Activated CD4-positive, alpha-beta T cell treated with anti-CD3 and anti-CD28 coated beads, Interleukin-2, Interleukin-4, amounts not matched to agents 100 ng/mL and 50 ng/mL, durations not matched to agents 16 hours and 8 hours (primary cell): ENCODE results near the gene CHCHD1.
A peak's percentile ranks its signal among the peaks of the same experiment; 100 is the strongest.
"Not testable (repeated sequence)": the region's sequence is repeated elsewhere in the genome, so short reads cannot be mapped to it uniquely, and the experiment has no call there.

Experiments
- DNase-seq: peaks from one replicate; pipeline ENCODE4 v3.0.0-alpha.2; 2020; ENCODE audit warnings: low spot score

The CHCHD1 gene

DNA sequence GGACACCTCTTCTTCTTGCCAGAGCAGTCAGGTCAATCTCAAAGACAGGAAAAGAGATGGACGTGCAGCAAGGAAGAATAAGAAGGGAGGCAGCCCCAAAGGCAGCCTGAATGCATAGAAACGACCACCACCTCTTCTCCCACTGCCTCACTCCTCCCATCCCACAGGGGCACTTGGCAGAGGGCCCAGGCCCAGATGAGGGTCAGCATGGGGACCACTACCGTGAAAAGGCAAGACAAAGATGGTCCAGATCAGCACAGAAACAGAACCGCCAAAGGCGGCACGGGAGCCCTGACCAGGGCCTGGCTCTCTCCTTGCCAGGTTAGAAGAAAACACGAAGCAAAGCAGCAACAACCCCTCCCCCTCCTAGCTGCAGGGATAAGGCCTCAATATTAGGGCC, 31.5 kb downstream of the CHCHD1 start:
- no peak for DNase-seq

DNA sequence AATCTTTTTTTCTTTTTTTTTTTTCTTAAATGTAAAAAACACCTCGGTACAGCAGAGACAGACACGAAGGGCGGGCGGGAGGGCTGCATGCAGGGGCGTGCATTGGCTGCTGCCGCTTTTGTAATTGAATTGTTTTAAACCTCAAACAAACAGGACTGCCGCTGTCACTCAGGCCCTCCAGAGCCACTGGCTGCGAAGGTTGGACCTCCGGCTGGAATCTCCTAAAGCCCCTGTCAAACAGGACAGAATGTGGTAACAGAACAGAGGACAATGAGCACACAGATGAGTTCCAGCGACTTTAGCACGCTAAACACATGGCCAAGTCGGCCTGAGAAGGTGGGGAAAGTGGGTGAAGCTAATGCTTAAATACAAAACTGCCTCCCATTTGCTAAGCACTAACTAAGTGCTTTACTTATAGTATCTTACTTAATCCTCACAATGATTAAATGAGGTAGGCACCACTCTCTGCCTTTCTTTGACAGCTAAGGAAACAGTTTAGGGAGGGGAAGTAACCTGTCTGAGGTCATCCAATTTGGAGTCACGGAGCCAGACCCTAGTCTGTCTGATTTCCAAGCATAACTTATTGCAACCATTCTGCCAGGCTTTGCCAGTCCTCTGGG, 32.5 kb downstream of the CHCHD1 start:
- DNase-seq: no peak

DNA sequence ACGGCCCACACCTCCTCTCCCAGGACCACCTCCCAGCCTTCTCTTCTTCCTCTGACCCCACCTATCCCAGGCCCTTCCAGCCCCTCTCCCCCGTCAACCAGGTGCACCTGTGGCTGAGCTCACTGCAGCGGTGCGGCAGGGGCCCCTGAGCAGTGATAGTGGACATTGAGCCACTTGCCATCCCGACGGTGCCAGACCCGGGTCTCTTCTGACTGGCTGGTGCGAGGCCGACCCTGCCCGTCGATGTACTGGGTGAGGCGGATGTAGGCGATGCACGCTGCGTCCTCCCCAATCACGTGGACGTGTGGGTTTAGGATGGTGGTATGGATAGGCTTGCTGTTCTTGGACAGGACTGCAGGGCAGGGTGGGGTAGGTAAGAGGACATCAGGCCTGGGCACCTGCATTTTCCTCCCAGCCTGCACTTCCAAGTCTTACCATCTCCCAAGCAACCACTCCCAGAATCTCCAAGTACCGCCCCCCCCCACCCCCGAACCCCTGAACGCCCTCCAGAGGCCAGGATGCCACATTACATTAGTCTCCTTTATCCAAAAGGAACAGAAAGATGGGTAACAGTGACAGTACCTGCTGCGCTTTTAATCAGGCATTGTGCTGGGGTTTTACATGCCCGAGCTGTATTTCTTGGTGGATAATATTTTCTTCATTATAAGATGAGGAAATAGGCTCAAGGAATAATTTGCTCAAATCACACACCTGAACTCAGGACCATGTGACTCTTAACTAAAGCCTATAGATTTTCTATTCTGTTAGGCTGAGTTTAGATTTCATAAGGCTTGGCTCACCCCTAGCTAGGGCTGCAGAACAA, 33.3 kb downstream of the CHCHD1 start:
- DNase-seq: peak; percentile 11

- DNase-seq: no peak
These were observed 33.8 kb downstream of the CHCHD1 start for GRCh38 chr10:73815719-73816030.

DNA sequence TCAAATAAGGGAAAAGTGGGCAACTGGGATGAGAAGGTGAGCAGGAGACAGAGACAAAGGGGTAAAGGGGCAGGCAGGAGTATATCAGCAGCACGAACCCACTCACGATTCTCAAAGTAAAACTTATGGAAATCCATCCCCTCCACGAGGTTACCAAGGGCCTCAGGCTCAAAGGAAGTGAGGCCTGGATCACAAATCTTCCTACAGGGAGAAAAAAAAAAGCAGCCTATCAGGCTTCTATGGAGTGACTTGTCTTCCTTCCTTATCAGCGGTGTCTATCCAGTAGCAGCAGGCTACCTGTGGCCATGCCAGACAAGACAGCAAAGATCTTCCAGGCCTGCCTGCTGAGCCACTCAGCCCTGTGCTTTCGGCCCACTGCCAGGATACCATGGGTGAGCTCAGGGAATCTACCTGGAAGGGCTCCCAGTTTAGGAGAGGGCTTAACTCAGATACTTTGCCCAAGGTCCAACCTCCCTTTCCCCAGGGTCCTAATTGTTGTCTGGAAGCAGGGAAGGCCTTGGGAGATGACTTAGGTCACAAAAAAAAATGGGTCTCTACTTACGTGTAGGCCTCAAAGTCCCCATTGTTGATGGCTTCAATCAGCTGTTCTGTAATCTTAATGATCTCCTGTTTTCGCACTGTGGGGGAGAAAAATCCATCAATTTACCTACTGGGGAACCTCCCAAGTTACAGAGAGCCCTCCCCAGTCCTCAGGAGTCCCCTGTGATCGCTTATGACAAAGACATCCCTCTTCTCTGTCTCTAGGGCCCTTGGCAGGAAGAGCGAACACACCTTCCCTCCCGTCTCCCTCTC, 35.3 kb downstream of the CHCHD1 start:
- DNase-seq: no peak

DNA sequence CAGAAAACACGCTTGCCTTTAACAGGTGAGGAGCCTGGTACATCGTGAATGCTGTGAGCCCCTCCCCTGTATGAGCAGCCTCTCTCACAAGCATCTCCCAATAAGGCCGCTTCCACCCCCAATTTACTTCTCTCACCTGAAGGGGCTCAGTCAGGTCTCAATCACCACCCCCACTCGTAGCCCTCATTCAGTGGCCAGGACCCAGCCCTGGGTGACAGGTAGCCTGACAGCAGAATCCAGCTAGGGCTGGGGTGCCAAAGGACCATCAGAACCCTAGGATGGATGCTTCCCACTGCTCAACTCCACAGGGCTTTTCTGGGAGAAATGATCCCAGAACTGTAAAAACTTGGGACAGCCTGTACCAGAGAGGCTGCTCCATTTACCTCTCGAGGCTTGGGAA, 36.0 kb downstream of the CHCHD1 start:
- DNase-seq: no peak

- DNase-seq: no peak
These were observed 36.6 kb downstream of the CHCHD1 start for GRCh38 chr10:73818402-73818801.

DNA sequence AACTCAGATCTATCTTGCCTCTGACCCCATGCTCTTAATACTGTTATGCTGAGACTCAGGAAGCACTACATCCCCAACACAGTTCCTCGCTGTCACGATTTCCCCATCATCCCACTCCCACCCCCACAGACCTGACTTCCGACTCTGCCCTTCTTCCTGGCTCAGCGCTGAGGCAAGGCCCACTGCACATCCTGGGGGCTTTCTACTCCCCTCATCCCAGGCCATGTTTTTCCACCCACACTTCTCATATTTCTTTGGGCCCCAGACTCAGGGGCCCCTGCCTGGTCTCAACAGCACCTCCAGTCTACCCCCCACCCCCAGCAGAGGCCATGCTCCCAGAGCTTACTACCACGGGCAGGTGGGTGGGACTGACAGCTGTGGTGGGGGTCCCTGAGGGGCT, 37.2 kb downstream of the CHCHD1 start:
- no peak for DNase-seq

DNA sequence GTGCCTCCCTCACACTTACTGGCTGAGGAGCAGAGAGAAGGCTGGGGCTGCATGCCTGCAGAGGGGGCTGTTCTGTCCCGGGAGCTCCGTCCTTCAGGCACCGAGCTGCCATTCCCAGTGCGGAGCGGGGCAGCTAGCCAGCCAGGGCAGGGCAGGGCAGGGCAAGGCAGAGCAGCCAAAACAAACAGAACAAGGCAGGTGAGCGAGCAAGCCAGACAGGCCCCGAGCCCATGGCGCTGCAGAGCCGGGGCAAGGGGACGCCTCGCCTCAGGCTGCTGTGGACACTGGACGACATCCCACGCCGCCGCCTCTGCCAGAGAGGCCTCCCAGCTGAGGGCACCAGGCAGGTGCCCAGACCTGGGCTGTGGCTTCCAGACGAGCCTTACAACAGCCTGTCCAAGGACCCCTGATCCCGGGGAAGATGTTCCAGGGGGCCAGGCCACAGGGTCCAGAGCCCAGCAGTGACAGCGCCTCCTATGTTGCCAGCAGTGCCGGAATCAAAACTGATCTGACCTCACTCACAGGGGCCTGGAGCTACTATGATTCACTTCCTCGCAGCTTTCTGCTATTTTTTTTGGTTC, 37.8 kb downstream of the CHCHD1 start:
- DNase-seq: no peak

DNA sequence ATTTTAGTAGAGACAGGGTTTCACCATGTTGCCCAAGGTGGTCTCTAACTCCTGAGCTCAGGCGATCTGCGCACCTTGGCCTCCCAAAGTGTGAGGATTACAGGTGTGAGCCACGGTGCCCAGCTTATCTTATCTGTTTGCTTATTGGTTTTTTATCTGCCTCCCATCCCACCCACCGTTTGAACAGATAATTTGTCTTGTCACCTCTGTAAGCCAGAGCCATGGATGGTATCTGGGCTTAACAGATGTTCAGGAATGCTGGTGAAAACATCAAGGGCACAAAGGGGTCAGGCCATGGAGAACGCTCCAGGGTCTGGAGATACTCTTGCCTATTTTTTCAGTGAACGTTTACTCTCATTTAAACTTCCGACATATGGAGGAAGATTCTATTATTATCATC, 41.5 kb downstream of the CHCHD1 start:
- DNase-seq: no peak

- no peak for DNase-seq
These were observed 42.4 kb downstream of the CHCHD1 start for GRCh38 chr10:73824146-73824725.

- no peak for DNase-seq
These were observed 45.7 kb downstream of the CHCHD1 start for GRCh38 chr10:73827346-73828089.

DNA sequence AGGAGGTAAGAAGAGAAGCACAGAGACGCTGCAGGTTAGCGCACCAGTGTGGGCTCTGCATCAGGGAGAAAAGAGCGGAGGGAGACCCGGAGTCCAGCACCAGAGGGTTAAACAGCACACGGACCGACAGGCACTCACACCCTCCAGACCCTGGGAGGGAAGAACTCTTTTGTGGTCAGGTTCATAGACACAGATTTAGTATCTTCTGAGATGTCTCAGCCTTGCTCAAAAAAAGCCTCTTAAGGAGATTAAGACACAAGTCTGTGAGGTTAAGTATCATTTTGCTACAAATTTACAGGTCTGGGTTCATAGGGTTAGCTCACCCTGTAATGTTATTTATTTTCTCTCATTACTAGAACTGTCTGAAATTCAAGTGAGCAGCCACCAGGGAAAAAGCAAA, 46.3 kb downstream of the CHCHD1 start:
- DNase-seq: no peak

DNA sequence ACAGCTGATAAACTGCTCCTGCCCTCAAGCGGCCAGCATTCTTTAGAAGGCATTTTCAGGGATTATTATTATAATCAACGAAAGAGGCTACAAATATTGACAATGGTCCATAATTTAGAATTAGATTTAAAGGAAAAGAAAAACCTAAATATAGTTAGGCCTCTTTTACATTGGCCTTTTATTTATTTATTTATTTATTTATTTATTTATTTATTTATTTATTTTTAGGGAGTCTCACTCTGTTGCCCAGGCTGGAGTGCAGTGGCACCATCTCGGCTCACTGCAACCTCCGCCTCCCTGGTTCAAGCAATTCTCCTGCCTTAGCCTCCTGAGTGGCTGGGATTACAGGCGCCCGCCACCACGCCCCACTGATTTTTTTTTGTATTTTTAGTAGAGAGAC, 47.2 kb downstream of the CHCHD1 start:
- not testable (repeated sequence) for DNase-seq
